ENCODE data around the gene IGLON5. TPM values are rescaled to one million over a fixed set of nuclear protein-coding genes. Genes with fewer than 3 reads are reported as not detected.

IGLON5 gene
- total RNA-seq, 2 donors from 2014 or later, result 0.16 TPM; not detected in 1

- ATAC-seq (no peak), DNase-seq (no peak)
- intact Hi-C loops (cut with DNase I), result no loop called here
These were observed 59.8 kb downstream of the IGLON5 start for GRCh38 chr19:51371186-51371690.

GRCh38 chr19:51372021-51372648 lies 60.7 kb downstream of the IGLON5 start:
- ATAC-seq, result no peak
- intact Hi-C loops (cut with DNase I), result no loop called here
- DNase-seq, result no peak

- intact Hi-C loops (cut with DNase I), result no loop called here
- DNase-seq, result no peak
These were observed 61.4 kb downstream of the IGLON5 start, which contains the start of gene NKG7 for GRCh38 chr19:51372649-51373504. TSS of gene NKG7 (minus strand) at chr19:51372654. CDS start at chr19:51372535, 119 bp downstream.

GRCh38 chr19:51375504-51376221 lies 64.2 kb downstream of the IGLON5 start:
- DNase-seq (no peak), ATAC-seq (no peak)
- intact Hi-C loops (cut with DNase I), result no loop called here

More at GRCh38 chr19:51372649-51373504, 61.4 kb downstream of the IGLON5 start, which contains the start of gene NKG7:
- ATAC-seq, result peak in 1 of 2 donors; percentile 17

GRCh38 chr19:51377422-51377821 lies 66.0 kb downstream of the IGLON5 start:
- DNase-seq (no peak), ATAC-seq (no peak)
- intact Hi-C loops (cut with DNase I), result no loop called here

- intact Hi-C loops (cut with DNase I), result no loop called here
- ATAC-seq, result no peak
These were observed 68.9 kb downstream of the IGLON5 start for GRCh38 chr19:51380379-51380778.

More at GRCh38 chr19:51380379-51380778, 68.9 kb downstream of the IGLON5 start:
- DNase-seq, result no peak

Other genes with a start within 250 kb of the IGLON5 start
- under 1 TPM in 1 of 2 donors, not detected in 1; 0.65 TPM for gene KLK13, start 246.6 kb upstream of the IGLON5 start, total RNA-seq
- under 1 TPM; 0.21 to 0.31 TPM for gene KLK14, start 228.8 kb upstream of the IGLON5 start, total RNA-seq
- gene CTU1, start 203.2 kb upstream of the IGLON5 start, total RNA-seq, result 1 to 10 TPM; 5.3 to 6.0 TPM
- gene SIGLEC9, start 186.7 kb upstream of the IGLON5 start, total RNA-seq, result 1 to 10 TPM; 5.1 to 6.6 TPM
- gene SIGLEC7, start 169.3 kb upstream of the IGLON5 start, total RNA-seq, result 1 to 10 TPM; 1.6 to 2.2 TPM
- 10 to 100 TPM in 1 of 2 donors, 1 to 10 TPM in 1; 3.2 to 11.4 TPM for gene CD33, start 86.6 kb upstream of the IGLON5 start, total RNA-seq
- not detected for gene SIGLECL1, start 60.6 kb upstream of the IGLON5 start, total RNA-seq
- gene VSIG10L, start 30.5 kb downstream of the IGLON5 start, total RNA-seq, result 1 to 10 TPM; 1.5 to 1.8 TPM
- 100 to 1,000 TPM; 225 to 267 TPM for gene ETFB, start 54.7 kb downstream of the IGLON5 start, total RNA-seq
- 1 to 10 TPM; 1.3 to 2.5 TPM for gene CLDND2, start 57.4 kb downstream of the IGLON5 start, total RNA-seq
- gene NKG7, start 61.0 kb downstream of the IGLON5 start, total RNA-seq, result 1 to 10 TPM in 1 of 2 donors, under 1 TPM in 1; 0.89 to 4.0 TPM
- not detected for gene LIM2, start 76.3 kb downstream of the IGLON5 start, total RNA-seq
- gene C19orf84, start 78.9 kb downstream of the IGLON5 start, total RNA-seq, result not detected
- 1 to 10 TPM; 1.4 to 1.6 TPM for gene SIGLEC10, start 106.0 kb downstream of the IGLON5 start, total RNA-seq
- under 1 TPM in 1 of 2 donors, not detected in 1; 0.09 TPM for gene SIGLEC8, start 146.8 kb downstream of the IGLON5 start, total RNA-seq
- not detected for gene CEACAM18, start 166.9 kb downstream of the IGLON5 start, total RNA-seq
- gene SIGLEC12, start 190.2 kb downstream of the IGLON5 start, total RNA-seq, result 1 to 10 TPM in 1 of 2 donors, not detected in 1; 1.1 TPM
- 1 to 10 TPM in 1 of 2 donors, not detected in 1; 1.0 TPM for gene SIGLEC6, start 220.0 kb downstream of the IGLON5 start, total RNA-seq

Measured in left cardiac atrium (tissue), 4 donors.